CD4-positive, alpha-beta T cell treated with Interleukin-15 for 1 hour (primary cell): ENCODE data around the gene C5orf63.
"Not testable (repeated sequence)": the region's sequence is repeated elsewhere in the genome, so short reads cannot be mapped to it uniquely, and the experiment has no call there.

Experiments
- DNase-seq: peaks from one replicate; pipeline ENCODE4 v3.0.0-alpha.2; 2020

The C5orf63 gene

DNA sequence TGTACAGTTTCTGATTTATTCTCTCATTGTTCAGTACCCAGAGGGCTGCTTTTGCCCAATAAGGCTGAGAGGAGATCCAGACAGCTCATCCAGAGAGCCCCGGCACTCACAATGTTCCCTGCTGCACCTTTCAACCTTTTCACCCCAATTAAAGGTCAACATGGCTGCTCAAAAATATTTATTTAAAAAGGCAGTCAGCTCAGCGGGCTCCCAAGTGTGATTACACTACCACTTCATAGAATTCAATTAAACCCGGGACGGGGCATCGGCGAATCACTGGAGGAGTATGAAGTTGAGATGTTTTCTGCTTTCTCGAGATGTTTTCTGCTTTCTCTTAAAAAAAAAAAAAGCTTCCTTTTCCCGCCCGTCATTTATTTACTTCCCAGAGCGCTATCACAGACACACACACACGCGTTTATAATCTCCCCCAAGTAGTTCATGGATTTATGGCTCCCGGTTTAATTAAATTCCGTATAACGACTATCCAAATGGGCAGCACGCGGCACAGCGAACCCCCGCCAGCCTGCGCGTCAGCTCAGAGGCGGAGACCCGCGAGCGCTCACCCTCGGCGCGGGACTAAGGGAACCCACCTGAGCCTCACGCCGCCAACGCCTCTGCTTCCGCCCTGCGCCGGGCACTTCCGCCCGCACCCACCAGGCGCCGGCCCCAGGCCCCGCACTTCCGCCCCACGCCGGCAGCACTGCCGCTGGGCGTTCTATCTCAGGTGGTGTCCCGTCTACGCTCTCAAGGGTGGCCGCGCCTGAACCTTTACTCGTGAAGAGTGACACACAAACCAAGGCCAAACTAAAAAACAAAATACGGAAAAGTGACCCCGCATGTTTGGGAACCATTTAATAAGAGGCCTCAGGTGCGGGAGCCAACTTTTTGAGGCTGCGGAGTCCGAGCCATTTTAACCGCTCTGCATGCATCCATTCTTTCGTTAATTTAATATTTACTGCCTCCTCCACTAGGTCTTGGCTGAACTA lies at the start of gene C5orf63:
TSS of gene C5orf63 (minus strand) at position 642 of the 986 bp plus-strand sequence. CDS start 14,507 bp downstream, outside the sequence.
- peak; percentile 83 for DNase-seq

DNA sequence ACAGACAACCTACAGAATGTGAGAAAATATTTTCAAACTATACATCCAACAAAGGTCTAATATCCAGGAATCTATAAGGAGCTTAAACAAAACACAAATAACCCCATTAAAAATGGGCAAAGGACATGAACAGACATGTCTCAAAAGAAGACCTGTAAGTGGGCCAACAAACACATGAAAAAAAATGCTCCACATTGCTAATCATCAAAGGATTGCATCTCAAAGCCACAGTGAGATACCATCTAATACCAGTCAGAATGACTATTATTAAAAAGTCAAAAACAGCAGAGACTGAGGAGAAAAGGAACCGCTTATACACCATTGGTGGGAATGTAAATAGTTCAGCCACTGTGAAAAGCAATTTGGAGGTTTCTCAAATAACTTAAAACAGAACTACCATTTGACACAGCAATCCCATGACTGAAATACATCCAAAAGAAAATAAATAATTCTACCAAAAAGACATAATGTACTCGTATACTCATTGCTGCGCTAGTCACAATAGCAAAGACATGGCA lies 39.1 kb upstream of the C5orf63 start:
- DNase-seq, result no peak

DNA sequence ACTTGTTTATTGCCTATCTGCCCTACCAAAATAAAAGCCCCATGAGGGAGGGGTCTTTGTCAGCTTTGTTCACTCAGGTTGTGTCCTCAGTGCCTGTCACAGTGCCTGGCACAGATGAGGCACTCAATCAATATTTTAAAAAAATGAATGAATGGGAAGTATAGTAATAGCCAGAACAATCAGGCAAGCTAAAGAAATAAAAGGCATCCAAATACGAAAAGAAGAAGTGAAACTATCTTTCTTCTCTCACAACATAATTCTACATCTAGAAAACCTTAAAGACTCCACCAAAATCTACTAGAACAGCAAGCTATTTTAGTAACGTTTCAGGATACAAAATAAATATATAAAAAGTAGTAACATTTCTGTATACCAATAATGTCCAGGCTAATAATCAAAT lies 37.8 kb upstream of the C5orf63 start:
- DNase-seq, result no peak

- DNase-seq, result not testable (repeated sequence)
These were observed 35.4 kb upstream of the C5orf63 start for GRCh38 chr5:127108624-127109260.

GRCh38 chr5:127101935-127102334 lies 28.6 kb upstream of the C5orf63 start:
- no peak for DNase-seq

DNA sequence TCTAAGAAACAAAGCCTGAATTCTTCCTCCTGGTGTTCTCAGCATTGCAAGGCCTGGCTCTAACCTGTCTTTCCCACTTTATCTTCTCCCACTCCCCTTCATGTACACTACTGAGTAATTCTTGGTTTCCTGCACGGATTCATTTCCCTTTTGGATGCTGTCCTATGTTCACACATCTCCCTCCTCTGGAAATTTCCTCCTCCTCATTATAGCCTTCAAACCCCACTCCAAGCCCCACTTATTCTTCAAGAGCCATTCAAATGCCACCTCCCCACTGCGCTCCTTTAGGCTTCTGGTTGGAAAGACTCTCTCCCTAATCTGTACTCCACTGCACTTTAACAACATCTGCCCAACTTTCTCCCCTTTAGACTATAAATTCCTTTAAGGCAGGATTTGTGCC lies 28.2 kb upstream of the C5orf63 start:
- DNase-seq, result no peak

DNA sequence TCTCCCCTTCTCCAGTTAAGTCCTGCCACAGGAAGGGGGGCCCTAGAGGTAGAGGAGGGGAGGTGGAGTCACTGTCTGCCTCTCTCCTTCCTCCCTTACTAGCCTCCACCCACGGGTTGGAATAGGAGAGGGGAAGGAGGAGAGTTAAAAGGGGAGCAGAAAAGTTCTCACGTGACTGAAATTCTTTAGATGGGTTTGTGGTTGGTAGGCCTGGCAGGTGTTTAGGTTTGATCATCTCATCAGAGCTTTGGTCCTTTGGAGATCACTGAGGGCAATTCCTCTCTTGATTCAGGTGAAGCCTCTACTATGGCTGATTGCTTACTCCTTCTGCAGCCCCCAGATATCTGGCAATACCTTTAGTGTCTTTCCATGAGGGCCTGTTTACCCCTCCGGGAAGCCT lies 24.9 kb upstream of the C5orf63 start:
- DNase-seq, result no peak

DNA sequence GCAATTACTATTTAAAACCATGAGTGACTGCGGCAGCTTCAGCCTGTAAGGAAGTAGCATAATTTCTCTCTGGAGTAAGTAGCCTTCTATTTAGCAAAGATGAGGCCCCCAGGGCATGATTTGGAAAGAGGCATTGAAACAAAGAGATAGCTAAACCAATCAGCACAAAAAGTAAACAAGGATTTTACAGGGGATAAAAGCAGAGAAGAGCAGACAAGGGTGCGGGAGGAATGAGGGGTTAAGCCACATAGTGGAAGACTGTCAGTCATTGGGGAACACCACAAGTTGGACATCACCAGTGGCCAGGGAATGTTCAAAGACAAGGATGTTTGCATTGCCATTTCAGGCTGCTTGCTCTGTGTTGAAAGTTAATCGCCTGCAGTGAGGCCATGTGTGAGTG lies 24.0 kb upstream of the C5orf63 start:
- DNase-seq, result no peak

- DNase-seq, result no peak
These were observed 23.2 kb upstream of the C5orf63 start for GRCh38 chr5:127096328-127096993.

DNA sequence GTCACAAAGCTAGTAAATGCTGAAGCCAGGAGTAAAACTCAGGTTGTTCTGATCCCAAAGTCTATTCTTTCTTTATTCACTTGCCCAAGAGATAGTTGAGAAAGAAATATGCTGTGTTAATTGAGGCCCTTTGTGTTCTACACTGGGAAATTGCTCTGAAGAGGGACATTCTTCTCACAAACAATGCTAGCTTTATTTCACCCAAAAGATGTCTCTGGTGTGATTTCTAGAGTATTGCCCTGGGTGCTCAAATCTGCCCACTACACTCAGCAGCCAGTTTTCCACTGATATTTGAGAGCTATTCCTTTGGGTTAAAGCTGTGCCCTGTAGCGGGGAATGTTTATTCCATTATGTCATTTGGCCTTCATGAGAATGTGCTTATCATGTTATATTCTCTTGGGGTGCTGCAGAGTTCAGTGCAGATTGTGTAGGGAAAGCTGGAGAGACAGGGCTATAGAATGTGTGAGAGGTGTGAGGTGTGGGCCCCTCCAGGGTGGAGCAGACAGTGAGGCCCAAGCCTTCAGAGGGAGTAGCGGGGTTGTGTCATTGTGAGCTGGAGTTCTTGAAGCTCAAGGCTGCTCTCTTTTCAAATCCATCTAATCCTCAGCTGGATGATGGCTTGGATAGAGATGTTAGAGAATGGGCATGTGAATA lies 21.0 kb upstream of the C5orf63 start:
- no peak for DNase-seq

- DNase-seq, result no peak
These were observed 19.4 kb upstream of the C5orf63 start for GRCh38 chr5:127092690-127093089.

DNA sequence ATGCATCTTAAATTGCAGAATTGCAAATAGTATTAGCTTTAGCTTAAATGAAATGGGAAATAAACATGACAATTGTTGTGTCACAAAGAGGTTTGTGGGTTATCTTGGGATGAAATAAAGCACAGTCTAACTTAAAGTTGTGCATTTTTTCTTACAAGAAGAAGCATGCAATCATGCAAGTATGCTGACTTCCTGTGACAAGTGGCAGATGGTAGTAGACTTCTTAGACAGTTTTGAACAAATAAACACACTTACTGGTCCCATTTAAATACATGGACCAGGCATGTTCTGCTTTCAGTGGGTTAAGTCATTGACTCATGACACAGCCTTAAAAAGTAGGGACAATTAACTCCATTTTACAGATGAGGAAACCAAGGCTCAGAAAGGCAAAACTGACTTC lies 15.9 kb upstream of the C5orf63 start:
- DNase-seq, result no peak

- no peak for DNase-seq
These were observed 14.9 kb upstream of the C5orf63 start for GRCh38 chr5:127088251-127088650.

GRCh38 chr5:127086589-127086988 lies 13.3 kb upstream of the C5orf63 start:
- no peak for DNase-seq

GRCh38 chr5:127085796-127086195 lies 12.5 kb upstream of the C5orf63 start:
- no peak for DNase-seq

GRCh38 chr5:127085371-127085770 lies 12.1 kb upstream of the C5orf63 start:
- DNase-seq, result no peak

DNA sequence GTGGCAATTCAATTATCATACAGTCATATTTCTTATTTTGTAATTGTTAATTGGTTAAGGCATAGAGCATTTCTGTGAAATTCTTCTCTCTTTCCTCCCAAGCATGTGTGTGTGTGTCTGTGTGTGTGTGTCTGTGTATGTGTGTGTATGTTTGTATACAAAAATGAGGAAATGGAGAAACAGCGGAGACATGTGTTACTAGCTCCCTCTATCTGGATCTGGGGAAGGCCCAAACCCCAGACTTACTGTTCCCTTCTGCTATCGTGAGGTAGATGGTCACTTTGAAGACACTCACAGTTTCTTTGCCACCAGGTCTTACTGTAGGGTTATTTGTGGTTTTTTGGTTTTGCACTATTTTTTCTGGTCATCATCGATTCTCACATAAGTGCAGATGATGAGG lies 11.4 kb upstream of the C5orf63 start:
- DNase-seq, result no peak

GRCh38 chr5:127083711-127084110 lies 10.4 kb upstream of the C5orf63 start:
- no peak for DNase-seq

GRCh38 chr5:127079994-127080491 lies 6.7 kb upstream of the C5orf63 start:
- DNase-seq, result no peak

DNA sequence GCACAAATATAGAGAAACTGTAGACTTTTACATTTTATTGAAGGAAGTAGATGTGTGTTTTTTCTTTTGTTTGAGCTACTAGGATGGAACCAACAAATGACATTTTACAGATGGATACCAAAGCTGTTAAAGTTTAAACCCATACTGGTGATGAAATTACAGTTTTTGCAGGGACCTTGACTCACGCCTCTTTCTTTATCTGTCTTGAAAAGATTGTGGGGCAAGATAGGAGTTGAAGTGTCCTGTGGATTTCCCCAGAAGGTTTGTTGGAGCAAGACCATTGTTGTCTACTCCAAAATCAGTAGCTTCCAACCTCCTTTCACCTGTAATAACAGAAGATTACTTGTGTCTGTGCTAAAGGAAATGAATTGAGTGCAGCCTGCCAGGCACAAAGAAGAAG lies 4.1 kb upstream of the C5orf63 start:
- DNase-seq, result no peak

- no peak for DNase-seq
These were observed 3.2 kb upstream of the C5orf63 start for GRCh38 chr5:127076315-127077129.

DNA sequence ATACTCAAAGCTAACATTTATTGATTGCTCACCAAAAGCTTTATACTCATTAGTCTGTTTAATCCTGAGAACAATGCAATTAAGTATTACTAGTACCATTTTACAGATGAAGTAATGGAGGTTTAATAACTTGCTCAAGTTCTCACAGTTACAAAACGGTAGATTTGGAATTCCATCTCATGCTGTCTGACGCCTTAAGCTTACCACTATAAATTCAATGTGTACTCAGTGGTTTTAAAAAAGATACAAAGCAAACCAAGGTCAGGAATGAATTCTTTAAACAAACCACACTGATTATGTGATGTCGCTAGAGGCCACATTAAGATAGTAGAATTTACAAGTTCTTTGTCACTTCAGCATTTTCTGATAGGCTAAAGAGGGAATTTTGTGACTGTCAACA lies 1.2 kb upstream of the C5orf63 start:
- no peak for DNase-seq
